GM19025 (cell line): ENCODE results near the gene MYO7A.

Experiments used
- ATAC-seq: cut with Tn5 transposase; IDR thresholded peaks from one replicate; pipeline ENCODE4 v1.9.1; 2021; ENCODE audit warnings: mild to moderate bottlenecking, low read depth, moderate library complexity; ENCODE audit not compliant: unreplicated experiment

MYO7A gene

DNA sequence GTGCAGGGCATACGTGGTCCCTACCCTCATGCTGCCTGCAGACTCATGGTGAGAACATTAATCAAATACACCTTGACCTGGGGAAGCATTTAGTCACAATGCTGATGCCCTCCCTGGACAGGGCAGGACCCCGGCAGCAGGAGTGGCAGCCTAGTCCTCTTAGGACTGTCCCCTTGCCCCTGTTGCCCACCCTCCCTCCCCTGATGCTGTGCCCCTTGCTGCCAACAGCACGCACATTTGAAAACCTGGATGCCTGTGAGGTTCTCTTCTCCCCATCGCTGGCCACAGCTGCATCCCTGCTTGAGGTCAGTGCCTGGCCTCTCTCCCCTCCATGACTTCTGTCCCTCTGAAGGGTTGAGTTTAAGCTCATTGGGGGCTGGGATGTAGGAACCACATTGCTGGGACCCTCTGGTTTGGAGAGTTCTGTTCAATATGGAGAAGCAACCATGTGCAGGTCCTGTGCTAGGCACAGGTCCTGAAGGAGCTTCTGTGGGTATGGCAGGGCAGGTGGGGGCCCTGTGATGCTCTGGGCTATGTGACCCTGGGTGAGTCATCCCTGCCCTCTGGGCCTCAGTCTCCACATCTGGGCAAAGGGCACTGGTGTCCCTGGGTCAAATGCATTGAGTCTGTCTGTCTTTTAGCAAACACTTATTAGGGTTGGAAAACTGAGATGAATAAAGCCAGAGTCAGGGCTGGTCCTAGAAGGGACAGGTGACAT, 31.3 kb downstream of the MYO7A start:
- no peak for ATAC-seq

DNA sequence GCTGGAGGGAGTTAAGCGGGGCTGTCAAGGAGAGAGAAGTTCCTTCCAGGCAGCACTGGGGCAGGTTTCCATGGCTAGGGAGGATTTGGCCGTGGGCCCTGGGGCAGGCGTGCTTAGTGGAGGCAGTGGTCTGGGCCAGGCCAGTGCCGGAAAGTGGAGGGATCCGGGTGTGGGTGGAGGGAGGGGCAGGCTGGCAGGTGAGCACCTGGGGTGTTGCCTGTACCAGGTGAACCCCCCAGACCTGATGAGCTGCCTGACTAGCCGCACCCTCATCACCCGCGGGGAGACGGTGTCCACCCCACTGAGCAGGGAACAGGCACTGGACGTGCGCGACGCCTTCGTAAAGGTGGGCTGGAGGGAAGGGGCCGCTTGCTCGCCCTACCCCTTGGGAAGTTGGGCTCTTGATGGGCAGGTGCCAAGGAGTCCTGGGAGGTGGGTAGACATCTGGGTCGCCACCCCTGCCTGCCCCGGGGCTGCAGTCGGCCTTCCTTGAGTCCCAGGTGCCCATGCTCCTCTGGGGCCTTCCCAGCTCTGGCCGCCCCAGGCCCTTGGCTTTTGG, 32.0 kb downstream of the MYO7A start:
- ATAC-seq = no peak

DNA sequence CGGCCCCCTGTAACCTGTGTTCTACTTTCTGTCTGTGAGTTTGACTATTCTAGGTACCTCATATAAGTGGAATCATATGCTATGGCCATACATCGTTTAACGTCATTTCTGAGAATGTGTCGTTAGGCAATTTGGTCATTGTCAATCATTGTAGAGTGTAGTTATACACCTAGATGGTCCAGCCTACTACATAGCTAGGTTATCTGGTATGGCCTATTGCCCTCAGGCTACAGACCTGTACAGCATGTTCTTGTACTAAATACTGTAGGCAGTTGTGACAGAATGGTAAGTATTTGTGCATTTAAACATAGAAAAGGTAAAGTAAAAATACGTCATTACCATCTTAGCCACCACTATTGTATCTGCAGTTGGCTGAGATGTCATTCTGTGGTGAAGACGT, 35.2 kb downstream of the MYO7A start:
- ATAC-seq = no peak

DNA sequence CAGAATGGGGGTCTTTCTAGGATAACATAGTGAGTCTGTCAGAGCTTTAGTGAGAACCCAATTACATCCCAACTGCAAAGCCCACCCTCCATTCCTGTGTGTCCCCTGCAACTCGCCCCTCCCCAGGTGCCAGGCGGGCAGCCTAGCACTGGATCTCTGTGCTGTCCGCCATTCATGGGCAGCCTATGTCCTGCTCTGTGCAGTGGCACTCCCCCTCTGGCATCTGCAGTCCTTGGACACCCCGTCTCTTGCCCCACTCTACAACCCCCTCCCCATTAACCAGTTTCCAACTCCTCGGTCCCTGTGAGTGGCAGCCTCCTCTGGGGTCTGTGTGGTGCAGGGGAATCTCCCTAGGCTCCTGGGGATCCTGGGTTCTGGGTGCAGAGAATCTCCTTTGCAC, 37.0 kb downstream of the MYO7A start:
- no peak for ATAC-seq

DNA sequence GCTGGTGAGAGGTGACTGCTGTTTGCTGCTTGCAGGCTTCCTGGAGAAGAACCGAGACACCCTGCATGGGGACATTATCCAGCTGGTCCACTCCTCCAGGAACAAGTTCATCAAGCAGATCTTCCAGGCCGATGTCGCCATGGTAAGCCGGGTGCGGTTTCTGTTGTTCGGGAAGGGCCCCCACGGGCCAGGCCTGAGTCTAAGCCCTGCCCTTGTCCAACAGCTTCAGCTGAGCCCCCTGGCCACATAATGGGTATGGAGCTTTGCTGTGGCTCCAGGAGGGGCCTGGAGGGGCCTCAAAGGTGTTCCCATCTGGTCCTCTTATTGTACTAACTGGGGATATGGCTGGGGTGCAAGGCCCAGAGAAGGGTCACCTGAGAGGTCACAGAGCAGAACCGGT, 38.0 kb downstream of the MYO7A start:
- no peak for ATAC-seq

DNA sequence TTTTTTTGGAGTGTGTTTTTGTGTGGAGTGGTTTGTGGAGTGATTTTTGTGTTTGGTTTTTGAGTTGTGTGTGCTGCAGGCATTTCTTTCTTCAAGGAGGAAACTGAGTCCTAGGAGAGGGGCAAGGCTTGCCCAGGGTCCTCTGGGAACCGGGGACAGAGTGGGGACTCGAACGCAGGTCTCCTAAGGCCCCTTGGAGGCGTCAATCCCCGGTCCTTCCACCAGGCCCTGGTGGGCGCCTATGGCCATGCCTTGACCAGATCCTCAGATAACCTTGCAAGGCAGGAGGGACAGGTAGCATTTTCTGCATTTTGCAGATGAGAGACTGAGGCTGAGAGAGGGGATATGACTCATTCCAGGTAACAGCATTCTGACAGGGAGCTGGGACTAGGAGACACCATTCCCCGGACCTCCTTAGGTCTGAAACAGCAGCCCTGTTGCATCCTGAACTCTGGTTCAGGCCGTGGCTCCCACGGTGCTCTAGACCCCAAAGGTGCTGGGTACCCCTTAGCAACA, 39.1 kb downstream of the MYO7A start:
- ATAC-seq = no peak

DNA sequence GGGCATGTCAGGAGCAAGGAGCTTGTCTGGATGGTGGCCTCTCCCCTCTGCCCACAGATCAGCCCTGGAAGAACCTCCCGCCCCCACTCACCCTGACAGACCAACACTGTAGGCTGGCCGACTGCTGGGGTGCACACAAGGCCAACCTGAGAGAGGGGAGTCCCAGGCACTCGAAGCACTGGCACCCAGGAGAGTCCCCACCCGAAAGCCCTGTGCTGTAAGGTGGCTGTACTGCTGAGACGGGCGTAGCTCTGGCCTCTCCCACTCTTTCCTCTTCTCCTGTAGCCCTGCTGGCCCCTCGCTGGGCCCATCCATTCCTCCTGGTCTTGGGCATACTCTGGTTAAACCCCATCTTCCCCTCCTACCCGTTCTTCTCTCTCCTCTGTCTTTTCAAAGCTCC, 39.7 kb downstream of the MYO7A start:
- ATAC-seq = no peak

DNA sequence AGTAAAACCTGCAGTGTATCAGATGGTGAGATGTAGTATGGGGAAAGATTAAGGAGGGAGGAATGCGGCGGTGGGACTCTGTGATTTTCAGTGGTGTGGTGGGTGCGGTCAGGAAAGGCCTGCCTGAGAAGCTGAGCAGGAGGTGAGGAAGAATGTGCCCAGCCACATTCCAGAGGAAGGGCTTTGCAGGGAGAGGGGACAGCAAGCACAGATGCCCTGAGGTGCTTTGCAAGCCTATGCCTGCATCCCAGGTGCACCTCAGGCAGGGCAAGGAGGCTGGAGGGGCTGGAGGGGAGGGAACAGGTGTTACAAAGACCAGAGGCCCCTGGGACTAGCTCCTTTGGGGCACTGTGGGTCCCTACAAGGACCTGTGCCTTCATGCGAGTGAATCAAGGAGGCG, 42.1 kb downstream of the MYO7A start:
- ATAC-seq = no peak

DNA sequence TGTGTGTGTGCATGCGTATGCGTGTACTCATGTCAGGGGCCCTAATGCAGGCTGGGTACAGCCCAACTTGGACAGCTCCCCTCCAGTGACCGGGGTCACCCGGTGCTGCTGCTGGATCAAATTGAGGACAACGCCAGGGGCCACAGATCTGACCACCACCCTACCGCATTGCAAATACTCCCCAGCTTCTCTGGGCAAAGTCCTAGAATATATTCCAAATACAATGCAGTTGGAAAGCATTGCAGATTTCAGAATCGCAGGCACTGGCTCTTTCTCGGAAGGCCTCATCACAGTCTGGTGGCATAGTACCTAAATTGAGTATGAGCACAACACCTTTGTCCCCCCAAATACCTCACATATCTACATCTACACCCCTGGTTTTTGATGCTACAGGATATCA, 43.2 kb downstream of the MYO7A start:
- ATAC-seq = no peak

DNA sequence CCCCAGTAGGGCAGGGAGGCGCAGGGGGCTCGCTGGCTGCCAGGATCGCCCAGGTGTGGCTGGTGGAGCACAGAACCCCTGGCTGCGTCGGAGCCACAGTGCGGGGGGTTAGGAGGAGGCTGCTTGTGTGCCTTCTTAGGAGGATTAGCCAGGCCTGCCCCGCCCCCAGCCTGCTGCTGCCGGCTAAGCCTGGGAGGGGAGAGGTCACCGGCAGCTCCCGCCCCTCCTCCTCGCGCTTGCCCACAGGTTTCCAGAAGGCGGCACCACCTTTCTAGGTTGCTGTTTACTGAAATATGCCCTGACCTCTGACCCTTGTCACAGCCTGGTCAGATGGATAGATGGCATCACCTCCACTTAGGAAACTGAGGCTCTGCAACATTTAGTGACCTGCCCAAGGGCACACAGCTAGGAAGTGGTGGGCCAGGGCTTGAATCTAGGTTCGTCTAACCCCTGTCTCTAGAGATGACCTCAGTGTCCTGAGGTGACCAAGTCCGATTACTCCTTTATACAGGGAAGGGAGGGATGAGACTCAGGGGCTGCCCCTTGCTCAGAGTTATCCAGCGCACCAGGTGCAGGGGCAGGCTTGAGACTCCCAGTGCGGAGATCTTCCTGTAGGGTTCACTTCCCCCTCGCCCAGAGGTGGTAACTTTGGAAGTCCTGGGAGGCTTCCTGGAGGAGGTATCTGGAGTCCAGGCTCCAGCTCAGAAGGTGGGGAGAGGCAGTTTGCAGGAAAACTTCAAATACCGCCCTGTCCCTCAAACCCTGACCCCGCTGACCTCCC, 44.0 kb downstream of the MYO7A start:
- no peak for ATAC-seq

DNA sequence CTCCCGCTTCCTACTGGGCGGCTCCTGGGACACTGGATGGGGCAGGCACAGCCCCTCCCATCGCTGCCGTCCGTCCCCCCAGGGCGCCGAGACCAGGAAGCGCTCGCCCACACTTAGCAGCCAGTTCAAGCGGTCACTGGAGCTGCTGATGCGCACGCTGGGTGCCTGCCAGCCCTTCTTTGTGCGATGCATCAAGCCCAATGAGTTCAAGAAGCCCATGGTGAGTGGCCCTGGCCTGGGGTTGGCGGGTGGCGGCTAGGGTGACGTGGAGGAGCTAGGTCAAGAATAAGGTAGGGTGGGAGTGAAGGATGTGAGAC, 44.6 kb downstream of the MYO7A start:
- no peak for ATAC-seq

DNA sequence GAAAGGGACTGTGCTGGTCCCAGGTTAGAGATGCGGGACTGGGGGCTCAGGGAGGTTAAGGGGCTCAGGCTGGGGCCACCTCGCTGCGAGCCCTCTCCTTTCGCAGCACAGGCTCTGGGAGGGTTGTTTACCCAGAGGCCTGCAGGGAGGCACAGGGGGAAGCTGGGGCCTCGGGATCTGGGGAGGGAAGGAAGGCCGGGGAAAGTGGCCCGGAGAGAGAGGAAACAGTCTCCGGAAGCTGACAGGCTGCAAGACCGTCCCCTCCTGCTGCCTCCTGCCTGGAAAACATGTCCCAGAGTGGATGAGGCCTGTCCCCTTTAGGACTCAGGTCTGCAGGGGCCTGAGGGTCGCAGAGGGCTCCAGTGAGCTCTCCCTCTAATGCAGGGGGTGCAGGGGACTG, 45.4 kb downstream of the MYO7A start:
- ATAC-seq = no peak

DNA sequence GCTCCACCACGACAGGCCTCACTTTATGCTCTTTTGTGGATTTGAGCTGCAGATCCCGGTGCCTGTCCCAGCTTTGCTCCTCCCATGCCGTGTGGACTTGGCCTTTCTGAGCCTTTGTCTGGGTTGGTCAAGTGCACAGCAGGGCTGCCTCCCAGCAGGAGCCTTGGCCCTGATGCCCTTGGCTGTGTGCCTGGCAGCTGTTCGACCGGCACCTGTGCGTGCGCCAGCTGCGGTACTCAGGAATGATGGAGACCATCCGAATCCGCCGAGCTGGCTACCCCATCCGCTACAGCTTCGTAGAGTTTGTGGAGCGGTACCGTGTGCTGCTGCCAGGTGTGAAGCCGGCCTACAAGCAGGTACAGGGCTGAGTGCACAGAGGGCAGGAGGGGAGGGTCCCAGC, 46.5 kb downstream of the MYO7A start:
- no peak for ATAC-seq

DNA sequence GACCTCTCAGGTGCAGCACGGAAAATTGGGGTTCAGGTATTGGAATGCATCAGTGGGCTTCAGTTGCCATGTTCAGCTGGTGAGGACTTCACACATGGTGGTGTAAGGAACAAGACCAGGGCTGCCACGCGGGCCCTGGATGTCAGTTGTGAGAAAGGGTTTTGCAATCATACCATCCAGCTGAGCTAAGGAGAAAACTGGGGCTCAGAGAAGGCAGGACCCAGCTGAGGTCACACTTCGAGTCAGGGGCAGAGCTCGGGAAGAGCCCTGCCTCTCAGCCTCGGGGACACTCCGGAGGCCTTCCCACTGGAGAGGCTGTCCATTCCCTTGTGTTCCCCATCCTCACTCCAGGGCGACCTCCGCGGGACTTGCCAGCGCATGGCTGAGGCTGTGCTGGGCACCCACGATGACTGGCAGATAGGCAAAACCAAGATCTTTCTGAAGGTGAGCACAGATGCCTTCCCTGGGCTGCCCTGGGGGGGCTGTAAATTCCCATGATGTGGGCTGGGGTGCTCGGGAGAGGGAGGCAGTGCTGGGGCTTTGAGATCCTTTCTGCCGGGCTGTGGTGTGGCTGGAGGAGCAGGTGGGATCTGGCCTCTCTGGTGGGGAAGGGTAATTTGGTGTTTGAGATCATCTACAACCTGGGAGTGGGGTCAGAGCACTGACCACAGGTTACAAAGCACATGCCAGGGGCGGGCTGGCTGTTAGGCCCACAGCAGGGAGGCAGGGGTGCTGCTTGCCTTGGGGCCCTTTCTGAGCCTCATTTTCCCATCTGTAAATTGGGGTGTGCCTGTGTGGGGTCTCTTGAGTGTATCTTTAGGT, 47.2 kb downstream of the MYO7A start:
- ATAC-seq = no peak

DNA sequence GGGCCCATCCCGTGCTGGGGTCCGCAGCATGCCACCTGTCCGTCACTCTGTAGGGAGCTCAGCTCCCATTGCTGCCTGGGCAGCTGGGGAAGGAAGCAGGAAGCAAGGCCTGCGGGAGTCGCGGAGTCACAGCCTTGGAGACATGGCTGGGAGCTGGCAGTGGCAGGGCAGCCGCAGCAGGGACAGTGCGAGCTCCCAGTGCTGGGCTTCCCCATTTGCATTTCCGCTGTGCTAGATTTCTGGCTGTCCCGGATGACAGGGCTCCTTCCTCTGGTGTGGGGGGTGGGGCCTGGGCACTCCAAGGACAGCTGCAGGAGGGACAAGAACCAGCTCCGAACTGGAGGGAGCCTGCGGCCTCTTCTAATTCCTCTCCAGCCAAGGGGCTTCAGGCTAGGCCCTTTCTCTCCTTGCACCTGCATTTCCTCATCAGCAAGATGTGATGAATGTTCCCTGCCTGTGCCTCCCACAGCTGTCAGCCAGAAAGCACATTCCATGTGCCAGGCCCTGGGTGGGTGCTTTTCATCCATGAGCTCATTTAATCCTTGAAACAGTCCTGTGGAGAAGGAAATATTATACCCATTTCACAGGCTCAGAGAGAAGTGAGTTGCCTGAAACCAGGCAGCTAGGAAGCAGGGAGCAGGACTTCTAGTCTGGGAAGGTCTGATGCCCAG, 48.0 kb downstream of the MYO7A start:
- ATAC-seq = no peak

DNA sequence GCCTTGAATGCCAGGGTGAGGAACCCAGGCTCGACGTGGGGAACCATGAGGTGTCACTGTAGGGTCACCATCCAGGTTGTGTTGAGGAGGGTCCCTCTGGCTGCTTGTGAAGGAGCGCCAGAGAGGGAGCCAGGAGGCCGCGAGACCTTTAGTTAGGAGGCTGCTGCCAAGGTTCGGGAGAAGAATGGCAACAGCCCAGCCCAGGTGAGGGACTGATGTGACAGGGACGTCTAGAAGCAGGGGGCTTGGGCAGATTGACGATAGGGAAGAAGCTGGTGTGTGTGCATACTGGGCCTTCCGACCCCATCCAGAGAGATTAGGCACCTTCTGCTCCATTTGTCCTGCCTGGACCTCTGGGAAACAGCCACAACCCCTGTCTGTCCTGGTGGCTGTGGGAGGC, 49.0 kb downstream of the MYO7A start:
- ATAC-seq = no peak

DNA sequence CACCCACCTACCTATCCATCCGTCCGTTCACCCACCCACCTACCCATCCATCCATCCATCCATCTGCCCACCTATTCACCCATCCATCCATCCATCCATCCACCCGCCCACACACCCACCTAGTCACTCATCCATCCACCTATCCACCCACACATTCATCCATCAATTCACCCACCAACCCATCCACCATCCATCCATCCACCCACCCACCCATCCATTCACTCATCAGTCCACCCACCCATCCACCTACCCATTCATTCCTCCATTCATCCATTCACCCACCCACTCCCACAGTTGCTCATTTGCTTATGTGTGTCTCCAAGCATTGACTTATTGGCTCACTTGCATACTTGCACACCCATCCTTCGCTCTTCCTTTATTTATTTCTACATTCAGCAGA, 50.1 kb downstream of the MYO7A start:
- ATAC-seq = no peak

DNA sequence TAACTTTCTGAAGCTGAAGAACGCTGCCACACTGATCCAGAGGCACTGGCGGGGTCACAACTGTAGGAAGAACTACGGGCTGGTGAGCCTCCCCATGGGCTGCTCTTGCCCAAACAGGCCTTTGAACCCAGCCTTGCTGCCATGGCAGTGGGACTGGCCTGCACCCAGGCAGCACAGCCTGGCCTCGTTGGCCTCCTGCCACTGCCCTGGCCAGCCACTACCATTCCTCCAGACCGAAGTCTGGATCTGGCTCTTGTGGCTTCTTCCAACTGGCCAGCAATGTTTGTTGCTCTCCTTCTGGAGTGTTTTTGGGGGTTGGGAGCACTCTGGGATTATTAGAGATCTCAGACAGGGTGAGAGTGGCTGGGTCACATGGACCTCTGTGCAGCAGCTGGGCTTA, 51.0 kb downstream of the MYO7A start:
- ATAC-seq = no peak

DNA sequence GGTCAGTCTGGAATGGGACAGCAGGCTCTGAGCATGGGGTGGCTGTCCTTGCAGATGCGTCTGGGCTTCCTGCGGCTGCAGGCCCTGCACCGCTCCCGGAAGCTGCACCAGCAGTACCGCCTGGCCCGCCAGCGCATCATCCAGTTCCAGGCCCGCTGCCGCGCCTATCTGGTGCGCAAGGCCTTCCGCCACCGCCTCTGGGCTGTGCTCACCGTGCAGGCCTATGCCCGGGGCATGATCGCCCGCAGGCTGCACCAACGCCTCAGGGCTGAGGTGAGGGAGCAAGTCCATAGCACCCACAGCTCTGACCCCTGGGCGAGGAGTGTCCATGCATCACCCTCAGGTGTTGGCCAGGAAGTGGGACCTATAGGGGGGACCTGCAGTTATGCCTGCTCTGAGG, 51.6 kb downstream of the MYO7A start:
- no peak for ATAC-seq

DNA sequence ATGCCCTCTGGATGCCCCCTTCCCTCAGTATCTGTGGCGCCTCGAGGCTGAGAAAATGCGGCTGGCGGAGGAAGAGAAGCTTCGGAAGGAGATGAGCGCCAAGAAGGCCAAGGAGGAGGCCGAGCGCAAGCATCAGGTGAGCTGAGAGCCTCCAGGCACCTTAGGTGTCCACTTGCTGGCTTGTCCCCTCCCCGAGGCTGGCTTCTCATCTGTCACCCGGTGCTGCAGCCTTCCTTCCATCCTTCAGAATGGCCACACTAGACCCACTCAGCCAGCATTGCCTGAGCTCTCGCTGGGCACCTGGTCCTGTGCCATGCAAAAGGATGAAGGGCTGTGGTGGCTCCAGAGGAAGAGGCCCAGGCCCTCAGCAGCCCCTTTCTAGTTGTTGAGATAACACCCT, 52.3 kb downstream of the MYO7A start:
- no peak for ATAC-seq

DNA sequence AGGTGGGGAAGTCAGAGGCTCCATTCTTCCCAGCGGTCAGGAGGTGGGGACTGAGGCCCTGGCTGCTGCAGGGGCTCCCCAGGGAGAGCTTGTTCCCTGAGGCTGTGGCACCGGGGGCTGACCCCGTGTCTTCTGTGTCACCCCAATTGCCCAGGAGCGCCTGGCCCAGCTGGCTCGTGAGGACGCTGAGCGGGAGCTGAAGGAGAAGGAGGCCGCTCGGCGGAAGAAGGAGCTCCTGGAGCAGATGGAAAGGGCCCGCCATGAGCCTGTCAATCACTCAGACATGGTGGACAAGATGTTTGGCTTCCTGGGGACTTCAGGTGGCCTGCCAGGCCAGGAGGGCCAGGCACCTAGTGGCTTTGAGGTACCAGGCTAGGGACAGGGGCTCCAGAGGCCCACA, 53.2 kb downstream of the MYO7A start:
- no peak for ATAC-seq
